OCI-LY7 (cell line): ENCODE measurements around the gene FIGN.

ENCODE experiments used
- CTCF ChIP-seq: fragments of 200-600 bp; sonication (generic); conservative IDR thresholded peaks from 2 replicates; pipeline ENCODE4 v1.5.1; 2014; ENCODE audit warnings: mild to moderate bottlenecking, antibody characterized with exemption, low read length, moderate library complexity, mixed read lengths
- EZH2phosphoT487 ChIP-seq: fragments of 200-600 bp; sonication (generic); IDR thresholded peaks from 2 replicates; pipeline ENCODE4 v1.6.1; 2018; ENCODE audit warnings: low read depth, borderline replicate concordance, mild to moderate bottlenecking, mixed run types, antibody characterized with exemption, low read length, moderate library complexity, mixed read lengths

- TF ChIP-seq CTCF (no peak), EZH2phosphoT487 (no peak)
These were observed 135.0 kb downstream of the FIGN start for GRCh38 chr2:163600801-163601200.
